Fibroblast of peridontal ligament (primary cell): Measurements from ENCODE around the gene SMIM23.
"Not testable (repeated sequence)": the region's sequence is repeated elsewhere in the genome, so short reads cannot be mapped to it uniquely, and the experiment has no call there.

Experiments used
- DNase-seq: peaks from one replicate; pipeline ENCODE4 v3.0.0-alpha.2; 2010; ENCODE audit errors: extremely low read depth

Gene SMIM23

DNA sequence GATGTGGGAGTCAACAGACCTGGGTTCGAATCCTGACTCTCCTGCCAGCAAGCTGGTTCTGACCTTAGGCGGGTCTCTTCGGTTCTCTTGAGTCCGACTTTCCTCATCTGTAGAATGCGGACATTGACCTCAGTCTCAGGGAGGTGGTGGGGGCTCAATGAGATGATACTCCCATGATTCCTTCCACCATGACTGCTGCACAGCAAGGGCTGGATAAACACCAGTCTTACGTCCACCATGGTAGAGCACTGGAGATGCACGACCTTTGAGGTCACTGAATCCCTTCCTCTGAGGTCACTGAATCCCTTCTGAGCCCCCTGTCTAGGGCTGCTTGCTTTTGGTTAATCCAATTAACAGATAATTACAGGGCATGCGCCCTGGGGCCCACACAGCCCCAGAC is 12.5 kb upstream of the SMIM23 start:
- DNase-seq: no peak

DNA sequence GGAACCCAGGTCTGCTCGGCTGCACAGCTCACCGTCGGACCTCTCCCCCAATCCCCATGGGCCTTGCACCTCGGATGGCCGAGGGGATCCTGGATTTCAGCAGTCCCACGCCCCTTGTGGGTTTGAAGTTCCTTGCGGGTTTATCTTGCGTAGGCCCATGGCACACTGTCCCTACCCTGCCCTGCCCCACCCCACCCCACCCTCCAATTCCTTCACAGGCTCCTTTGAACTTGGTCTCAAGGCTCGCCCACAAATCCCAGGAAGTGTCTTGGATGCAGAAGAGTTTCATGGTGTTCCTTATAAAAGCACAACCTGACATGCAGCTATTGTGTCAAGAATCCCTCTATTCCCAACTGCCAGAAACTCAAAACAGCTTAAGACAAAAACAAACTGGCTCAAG is 11.2 kb upstream of the SMIM23 start:
- DNase-seq: no peak

DNA sequence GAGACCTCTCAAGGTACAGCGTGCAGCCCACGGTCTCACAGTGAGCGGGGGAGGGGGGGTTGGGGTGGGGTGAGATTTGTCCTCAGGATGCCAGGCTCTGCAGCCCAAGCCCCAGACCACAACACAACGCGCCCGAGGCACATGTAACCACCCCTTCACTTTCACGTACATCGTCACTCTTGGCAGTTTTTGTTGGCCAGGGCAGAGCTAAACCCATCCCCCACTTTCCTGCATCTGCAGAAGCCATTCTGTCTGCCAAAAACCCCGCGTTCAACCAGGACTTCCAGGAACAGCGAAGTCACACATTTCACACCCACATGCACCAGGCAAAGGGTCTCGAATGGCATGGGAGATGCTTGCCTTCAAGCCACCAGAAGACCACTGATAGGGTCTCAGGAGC is 9.4 kb upstream of the SMIM23 start:
- DNase-seq: no peak

DNA sequence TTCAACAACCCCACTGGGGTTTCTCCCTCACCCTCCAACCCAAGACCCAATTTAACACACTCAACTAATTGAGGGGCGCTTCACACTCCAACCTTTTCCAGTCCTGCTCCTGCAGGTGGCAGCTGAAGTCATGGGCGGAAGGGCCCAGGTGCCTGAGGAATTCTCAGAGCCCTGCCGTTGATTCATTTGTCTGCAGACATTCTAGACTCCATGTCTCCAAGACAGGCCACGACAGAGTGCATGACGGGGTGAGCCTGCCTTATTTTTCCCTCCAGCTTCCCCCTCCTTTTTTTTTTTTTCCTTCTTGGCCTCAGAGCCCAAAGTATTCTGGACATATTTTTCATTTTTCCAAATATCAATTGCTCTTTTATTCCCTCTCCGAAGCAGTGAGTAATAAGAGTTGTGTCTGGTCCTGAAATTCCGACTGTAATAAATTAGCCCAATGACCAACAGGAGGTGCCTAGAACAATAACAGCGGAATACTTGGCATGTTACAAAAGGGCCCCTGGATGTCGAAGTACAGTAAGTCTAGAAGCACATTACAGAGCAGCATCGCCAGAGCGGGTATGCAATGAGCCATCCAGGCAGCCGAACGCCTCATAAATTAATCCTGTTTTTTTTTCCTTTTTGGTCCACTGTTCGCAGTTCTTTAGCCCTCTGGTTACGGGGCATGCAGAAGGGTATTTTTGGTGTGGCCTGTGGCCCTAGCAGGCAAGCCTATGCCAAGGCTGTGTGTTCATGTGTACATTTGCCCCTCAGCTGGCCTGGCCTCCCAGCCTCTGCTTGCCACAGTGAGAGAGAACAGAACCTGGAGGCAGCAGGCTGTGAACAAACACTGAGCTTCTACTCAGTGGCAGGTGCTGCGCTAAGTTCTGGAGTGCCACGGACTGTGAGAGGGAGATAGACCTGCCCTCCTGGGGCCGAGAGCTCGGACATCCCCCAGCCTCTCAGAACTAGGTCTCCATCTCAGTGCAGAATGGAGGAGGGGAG is 8.6 kb upstream of the SMIM23 start:
- DNase-seq: no peak

DNA sequence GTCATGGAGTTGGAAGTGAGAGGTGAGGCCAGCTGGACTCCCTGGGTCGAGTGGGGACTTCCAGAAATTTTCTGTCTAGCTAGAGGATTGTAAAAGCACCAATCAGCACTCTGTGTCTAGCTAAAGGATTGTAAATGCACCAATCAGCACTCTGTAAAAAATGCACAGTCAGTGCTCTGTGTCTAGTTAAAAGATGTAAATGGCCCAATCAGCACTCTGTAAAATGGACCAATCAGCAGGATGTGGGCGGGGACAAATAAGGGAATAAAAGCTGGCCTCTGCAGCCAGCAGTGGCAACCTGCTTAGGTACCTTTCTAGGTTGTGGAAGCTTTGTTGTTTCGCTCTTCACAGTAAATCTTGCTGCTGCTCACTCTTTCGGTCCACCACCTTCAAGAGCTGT is 3.9 kb upstream of the SMIM23 start:
- DNase-seq: not testable (repeated sequence)

DNA sequence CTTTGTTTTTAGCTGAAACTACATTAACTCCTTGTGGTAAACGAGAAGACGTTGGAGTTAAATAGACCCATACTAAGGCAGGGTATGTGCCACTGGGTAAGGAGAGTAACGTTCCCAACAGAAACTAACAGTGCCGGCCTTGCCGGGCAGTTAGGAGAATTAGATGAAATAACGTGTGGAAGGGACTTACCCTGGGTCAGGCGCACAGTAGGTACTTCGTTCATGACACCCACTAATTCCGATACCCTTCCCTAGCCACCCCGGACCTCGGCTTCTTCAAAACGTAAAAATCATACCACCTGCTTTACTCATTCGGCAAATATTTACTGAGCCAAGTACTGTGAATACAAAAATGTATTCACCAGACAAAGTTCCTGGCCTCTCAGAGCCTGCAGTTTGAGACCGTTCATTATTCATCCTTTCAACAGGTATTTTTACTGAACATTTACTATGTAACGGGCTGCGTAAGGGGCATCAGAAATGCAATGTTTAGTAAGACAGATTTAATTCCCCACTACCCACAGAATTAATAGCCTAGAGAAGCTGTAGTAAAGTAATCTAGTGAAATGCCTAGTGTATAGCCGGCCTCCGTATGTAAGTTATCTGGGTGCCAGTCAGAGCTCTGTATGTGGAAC is 3.2 kb upstream of the SMIM23 start:
- no peak for DNase-seq

DNA sequence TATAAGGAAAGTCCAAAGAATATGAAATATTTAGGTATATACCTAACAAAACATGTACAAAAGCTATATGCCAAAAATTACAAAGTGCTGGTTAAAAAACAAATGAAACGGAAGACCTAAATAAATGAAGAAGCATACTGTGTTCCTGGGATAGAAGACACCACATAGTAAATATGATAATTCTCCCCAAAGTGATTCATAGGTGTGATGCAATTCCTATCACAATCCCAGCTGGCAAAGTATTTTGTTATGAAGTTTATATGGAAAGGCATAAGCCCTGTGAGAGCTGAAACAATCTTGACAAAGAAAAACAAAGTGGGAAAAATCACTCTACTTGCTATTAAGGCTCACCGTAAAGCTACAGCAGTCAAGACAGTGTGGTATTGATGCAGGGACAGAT is 2.6 kb upstream of the SMIM23 start:
- peak; percentile 52 for DNase-seq

DNA sequence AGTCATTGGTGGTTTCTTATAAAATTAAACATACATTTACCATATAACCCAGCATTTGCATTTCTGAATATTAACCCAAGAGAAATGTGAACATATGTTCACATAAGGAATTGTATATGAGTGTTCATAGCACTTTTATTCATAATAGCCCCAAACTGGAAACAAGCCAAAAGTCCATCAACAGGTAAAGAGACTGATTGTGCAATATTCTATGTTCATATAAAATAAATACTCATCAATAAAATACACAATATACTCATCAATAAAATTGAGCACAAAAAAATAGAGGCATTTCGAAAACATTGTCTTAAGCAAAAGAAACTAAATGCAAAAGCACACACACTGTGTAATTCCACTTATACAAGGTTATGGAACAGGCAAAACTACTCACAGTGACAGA is 3.7 kb downstream of the SMIM23 start:
- DNase-seq: no peak

DNA sequence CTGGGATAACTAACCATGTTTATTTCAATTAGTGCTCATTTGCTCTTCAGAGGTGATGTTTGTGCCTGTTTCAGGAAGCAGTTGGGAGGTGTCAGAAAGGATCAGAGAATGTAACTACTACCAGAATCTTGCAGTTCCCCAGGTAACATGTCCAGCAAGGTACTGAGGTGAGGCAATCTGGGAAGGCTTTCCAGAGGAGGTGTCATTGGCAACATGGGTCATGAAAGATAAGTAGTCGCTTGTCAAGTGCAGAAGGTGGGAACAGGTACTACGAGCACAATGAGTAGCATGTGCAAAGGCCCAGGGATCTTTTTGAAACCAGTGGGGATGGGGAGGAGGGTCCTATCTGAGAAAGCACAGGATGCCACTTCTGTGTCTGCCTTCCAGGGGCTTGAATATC is 4.8 kb downstream of the SMIM23 start:
- no peak for DNase-seq

DNA sequence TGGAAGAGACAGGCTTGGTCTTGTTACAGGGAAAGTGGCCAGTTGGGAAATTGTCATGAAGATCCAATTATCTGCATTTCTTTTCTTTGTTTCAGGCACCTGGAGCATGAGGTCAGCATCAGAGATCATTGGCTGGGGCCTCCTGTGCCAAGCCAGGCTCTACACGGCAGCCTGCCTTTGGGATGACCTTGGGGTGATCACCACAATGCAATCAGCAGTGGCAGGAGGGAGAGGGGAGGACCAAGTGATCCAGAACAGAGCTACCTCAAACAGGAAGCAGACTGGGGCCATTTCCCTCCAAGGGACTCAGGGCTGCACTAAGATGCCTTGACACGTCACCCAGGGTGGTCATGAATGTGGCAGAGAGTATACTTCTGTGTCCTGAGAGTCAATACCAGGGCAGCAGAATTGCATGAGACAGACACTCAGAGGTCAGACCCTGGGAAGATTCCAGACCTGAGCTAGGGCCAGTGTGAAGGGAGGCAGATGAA is 8.9 kb downstream of the SMIM23 start:
- no peak for DNase-seq

DNA sequence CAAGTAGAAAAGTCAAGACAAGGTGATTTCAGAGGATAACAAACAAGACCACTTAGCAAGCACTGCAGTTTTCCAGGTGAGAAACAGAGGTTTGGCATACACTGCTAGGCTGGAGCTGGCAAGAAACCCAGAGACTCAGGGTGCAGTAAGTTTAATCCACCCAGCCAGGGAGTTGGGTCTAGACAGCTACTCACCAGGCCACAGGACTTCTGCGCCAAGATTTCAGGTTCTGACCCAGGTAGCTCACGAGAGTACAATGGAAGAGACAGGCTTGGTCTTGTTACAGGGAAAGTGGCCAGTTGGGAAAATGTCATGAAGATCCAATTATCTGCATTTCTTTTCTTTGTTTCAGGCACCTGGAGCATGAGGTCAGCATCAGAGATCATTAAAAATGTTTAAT is 9.8 kb downstream of the SMIM23 start:
- DNase-seq: no peak

DNA sequence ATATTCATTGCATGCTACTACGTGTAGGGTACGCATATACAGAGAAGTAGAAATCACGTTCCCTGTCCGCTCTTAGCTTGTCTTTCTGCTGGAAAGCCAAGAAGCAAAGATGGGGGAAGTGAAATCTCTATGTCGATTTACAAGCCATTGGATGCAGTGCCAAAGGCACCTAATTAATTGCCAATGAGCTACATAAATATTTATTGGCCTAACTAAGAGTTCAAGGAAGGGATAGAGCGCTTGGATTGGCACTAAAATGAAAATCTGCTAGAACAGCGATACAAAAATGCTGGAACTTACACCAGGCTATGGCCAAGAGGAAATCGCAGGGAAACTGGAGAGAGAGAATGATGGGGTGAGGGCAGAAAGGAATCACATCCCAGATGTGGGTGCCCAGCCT is 10.8 kb downstream of the SMIM23 start:
- no peak for DNase-seq

DNA sequence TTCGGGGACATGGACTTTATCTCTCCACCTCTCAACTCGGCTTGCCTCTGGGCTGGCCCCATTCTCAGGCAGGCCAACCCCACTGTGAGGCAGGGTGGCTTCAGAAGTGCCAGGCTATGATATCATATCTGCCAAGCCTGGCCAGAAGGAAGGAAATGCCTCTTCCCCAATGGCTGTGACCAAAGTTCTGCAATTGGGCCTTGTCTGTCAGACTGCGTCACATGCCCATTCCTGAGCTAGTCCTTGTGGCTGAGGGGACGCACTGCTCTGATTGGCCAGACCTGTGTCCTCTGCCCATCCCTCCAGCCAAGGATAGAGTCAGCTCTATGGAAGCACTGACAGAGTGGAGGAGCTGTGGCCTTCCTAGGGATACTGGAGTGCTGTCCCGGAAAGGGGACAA is 11.9 kb downstream of the SMIM23 start:
- no peak for DNase-seq

DNA sequence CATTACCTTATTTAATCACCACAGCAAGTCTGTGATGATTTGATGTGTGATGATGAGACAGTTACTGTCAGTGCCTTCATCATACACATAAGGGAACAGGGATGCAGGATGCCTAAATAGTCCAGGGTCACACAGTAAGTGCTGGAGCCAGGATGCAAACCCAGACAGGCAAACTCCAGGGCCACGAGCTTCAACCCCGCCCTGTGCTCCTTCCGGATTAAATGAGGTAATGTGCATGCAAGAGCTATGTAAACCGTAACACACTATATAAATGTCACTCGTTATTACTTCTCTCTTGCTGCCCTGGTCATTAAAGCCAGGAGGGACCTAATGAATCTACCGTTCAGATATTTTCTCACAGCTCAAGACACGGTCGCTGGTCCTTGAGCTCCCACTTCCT is 12.8 kb downstream of the SMIM23 start:
- DNase-seq: no peak

DNA sequence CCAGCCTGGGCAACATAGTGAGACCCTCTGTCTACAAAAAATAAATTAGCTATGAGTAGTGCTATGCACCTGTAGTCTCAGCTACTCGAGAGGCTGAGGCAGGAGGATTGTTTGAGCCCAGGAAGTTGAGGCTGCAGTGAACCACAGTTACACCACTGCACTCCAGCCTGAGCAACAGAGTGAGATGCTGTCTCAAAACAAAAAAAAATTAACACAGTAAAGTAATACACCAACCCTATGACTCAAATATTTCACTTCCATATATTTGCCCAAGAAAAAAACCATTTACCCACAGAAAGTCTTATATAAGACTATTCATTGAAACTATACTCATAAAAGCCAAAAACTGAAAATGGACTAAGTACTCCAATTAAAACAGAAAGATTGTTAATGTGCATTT is 16.2 kb downstream of the SMIM23 start:
- DNase-seq: no peak

DNA sequence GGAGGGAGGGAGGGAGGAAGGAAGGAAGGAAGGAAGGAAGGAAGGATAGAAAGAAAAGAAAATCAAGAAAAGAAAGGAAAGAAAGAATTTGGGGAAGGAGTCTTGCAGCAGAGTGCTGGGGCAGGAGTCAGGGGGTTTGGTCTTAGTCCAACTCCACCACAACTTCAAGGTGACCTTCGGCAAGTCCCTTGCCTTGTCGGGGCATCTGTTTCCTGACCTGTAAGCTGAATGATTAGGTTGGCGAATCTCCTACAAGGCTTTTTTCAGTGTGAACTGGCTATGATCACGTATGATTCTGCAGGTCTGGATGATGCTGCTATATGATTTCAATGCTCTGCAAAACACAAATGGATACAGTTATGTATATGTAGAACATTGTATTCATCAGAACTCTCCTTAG is 20.1 kb downstream of the SMIM23 start:
- no peak for DNase-seq

DNA sequence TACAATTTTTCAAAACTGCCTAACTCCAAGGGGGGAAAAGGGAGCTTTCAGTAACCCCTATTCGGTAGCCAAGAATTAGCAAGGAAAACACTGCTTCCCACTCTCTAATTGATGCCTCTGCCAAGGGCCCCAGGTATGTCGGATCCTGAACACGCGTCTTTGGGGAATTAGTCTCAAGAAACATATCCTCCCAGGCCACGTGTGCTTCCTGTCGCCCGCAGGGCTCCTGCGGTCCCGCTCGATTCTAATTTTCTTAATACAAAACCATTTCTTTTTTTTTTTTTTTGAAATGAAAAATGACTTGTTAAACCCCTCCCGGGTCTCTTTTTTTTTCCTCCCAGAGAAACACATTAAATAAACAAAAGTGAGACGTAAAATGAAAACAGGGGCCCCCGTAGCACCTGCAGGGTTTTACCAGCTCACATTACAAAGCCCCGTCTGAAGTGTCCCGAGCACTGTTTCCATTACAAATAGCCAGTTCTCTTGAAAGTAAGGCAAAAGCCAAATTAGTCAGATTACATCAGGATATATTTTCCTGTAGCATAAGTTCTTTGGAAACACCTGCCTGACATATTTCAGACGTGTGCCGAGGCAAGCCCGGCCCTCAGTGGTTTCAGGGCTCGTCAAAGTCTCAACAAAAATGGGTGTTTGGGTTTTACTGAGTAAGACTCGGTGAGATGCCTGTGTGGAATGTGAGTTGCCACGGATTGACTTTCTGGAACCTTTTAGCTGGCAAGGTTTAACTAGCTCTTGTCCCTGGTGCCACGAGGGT is 21.5 kb downstream of the SMIM23 start:
- DNase-seq: peak; percentile 8

DNA sequence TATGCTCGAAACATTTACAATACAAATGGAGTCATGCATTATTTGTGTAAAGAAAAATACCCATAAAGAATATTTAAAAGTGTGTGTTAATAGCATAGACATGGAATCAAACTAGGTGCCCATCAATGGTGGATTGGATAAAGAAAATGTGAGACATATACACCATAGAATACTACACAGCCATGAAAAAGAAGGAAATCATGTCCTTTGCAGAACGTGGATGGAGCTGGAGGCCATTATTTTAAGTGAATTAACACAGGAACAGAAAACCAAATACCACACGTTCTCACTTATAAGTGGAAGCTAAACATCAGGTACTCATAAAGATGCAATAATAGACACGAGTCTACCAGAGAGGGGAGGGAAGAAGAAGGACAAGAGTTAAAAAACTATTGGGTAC is 22.8 kb downstream of the SMIM23 start:
- no peak for DNase-seq

DNA sequence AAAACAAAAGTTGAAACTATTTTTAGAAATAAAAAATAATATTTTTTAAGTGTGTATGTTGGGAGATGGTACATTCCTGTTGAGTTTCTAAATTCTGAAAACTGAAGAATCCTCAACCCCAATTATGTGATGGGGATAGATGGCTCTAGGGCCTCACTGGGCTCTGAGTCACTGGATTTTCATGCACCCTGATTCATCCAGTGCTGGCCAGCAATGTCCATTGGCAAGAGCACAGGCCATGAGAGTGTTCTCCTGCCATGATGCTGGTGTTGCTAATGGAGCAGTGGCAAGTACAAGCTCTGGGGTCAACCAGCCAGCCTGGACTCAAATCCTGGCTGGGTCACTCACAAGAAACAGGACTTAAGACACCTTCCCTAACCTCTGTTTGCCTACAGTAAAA is 23.3 kb downstream of the SMIM23 start:
- DNase-seq: peak; percentile 58

DNA sequence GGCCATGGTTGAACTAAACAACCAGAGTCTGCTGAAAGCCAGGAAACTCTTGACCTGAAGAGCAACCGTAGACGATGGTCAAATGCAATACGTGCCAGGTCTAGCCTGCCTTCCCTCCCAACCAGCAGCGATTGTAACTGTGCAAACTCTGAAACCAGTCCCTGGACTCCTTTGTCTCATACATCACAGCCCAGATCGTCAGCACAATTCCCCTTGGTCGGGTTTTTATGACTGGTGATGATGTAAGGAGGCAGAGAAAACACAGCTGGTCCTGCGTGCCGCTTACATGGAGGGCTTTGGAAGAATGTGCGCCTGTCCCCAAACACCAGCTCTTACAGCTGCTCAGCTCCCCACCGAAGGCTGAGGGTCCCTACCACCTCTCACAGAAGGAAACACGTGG is 24.6 kb downstream of the SMIM23 start:
- no peak for DNase-seq

DNA sequence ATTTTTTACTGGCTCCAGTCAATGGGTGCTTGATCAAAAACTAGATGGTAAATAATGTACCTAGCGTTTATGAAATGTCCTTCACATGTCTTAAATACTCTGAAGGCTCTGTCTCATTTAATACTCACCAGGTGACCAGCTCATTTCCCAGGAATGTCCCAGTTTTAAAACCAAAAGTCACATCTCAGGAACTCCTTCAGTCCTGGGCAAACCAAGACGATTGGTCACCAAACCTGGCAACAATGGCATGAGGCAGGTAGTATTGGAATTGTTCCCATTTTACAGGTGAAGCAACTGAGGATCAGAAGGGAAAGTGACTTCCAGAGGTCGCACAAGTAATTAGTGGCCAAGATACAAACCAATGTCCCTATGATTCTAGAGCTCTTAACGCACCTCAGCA is 27.7 kb downstream of the SMIM23 start:
- no peak for DNase-seq

DNA sequence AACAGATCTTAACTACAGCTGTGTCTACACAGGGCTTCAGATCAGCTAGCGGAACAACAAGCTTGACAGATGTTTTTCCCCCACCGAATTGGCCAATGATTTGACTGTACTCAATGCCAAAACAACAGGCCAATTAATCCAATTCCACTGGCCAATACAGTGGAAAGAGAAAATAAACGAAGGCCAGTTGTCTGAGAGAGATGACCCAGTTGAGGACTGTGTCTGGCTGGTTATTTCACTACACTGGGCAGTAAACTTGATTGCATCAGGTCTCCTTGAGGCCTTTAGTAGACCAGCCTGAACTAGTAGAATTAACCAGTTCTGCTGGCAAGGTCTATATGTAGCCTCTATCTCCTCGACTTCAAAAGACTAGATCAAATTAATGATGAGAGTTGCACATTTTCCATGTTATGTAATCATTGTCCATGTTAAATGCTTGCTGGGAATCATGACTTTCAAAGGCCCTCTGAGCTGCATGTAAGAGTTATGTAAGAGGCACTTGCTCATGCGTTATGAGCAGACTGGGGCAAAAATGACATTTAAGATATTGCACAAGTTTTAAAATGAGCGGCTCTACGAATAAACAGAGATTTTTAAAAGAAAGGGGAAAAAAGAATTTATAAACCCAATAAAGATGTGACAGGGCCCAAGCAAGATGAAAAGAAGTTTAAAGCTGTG is 28.3 kb downstream of the SMIM23 start:
- DNase-seq: no peak
